ENCODE data around the gene ATOX1. TPM values are rescaled to one million over a fixed set of nuclear protein-coding genes. Genes with fewer than 3 reads are reported as not detected.
"Not testable (repeated sequence)": the region's sequence is repeated elsewhere in the genome, so short reads cannot be mapped to it uniquely, and the experiment has no call there.

The ATOX1 gene
- total RNA-seq, 1 donor from 2014 or later: 47.3 TPM

GRCh38 chr5:151707567-151707966, 50.9 kb downstream of the ATOX1 start:
- DNase-seq (ENCODE audit: low spot score): no peak
- peak; percentile 57 for ATAC-seq
- intact Hi-C loops (cut with DNase I): no loop called here

GRCh38 chr5:151706906-151707305, 51.5 kb downstream of the ATOX1 start:
- intact Hi-C loops (cut with DNase I): no loop called here
- DNase-seq (ENCODE audit: low spot score) (no peak), ATAC-seq (no peak)

DNA sequence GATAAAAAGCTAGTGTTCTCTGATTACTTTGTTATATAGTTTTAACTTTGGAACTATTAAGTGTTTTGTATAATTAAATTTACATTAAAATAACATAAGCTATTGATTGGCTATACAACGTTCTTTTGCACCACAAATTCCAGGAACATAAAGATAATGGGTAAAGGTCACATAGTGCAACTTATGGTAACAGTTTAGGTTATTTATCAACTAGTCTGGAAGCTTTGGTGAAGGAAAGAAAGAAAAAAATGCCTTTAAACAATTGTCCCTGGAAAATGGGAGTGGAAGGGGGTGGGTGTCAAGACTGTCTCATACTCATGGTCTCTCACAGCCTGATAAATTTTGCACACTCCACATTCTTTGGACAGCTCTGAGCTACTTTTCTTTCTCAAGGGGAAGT, 54.7 kb downstream of the ATOX1 start:
- ATAC-seq: no peak
- DNase-seq (ENCODE audit: low spot score): no peak
- intact Hi-C loops (cut with DNase I): no loop called here

- intact Hi-C loops (cut with DNase I): no loop called here
- ATAC-seq: no peak
- no peak for DNase-seq (ENCODE audit: low spot score)
Observed at GRCh38 chr5:151703227-151703626, 55.2 kb downstream of the ATOX1 start.

- no peak for ATAC-seq
- no peak for DNase-seq (ENCODE audit: low spot score)
- intact Hi-C loops (cut with DNase I): no loop called here
Observed at GRCh38 chr5:151700820-151701219, 57.6 kb downstream of the ATOX1 start.

DNA sequence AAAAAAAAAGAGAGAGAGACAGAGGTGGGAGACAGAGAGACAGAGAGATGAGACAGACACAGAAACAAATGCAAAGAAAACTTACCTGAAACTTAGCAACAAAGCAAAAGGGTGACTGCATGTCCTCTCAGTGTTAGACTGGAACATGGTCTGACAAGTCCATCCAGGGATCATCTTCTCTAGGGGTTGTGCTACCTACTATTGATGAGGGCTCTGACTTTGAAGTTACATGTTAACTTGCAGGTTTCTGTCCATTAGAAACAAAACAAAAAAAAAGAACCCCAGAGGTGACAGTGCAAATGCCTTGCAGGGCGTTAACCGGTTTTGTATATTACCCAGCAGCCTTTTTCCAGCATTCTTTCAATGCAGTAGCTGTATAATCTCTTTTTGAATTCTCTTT, 58.1 kb downstream of the ATOX1 start:
- intact Hi-C loops (cut with DNase I): no loop called here
- DNase-seq (ENCODE audit: low spot score) (no peak), ATAC-seq (no peak)

GRCh38 chr5:151699071-151699901, 59.1 kb downstream of the ATOX1 start:
- ATAC-seq: peak; percentile 91
- intact Hi-C loops (cut with DNase I): no loop called here
- peak; percentile 90 for DNase-seq (ENCODE audit: low spot score)

- intact Hi-C loops (cut with DNase I); ATAC-seq; DNase-seq (ENCODE audit: low spot score): not testable (repeated sequence)
Observed at GRCh38 chr5:151698081-151698480, 60.4 kb downstream of the ATOX1 start.

DNA sequence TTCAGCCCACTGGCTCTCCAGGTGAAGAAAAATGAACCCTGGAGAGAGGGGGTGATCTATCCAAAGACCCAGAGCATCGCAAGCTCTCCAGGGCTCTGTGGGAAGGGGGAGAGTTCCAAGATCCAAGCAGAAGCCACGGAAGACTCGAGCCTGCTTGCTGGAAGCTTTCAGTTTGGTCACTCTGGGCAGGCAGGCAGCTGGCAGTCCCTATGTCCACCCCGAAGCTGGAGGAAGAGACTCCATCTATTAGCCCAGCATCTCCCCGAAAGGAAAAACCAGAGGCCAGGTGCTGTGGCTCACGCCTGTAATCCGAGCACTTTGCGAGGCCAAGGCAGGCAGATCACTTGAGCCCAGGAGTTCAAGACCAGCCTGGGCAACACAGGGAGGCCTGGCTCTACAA, 61.0 kb downstream of the ATOX1 start:
- intact Hi-C loops (cut with DNase I): no loop called here
- ATAC-seq (peak; percentile 16), DNase-seq (ENCODE audit: low spot score) (peak; percentile 49)

DNA sequence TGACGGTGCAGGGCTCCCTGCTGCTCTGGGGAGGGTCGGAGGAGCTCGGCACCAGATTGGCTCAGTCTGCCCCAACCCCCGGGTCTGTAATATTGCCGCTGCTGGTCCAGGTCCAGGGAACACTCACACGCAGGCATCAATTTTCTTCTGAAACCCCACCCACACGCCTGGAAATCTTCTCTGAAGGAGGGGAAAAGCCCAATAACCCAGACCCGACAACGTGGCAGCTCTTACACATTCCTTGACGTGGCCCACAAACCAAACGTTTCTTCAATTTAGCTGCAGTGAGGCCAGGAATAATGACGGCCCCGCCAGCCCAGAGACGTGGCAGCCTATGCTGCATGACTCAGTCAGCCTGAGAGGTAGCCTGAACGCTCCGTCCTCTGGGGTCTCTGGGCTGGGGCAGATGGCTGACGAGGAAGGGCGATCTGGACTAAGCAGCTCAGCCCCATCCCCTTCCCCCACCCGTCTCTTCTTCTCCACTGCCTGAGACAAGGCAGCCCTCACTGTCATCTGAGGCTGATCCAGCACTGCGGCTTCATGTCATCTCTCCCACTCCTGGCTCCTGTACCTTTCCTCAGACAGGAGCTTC, 61.9 kb downstream of the ATOX1 start:
- intact Hi-C loops (cut with DNase I): no loop called here
- peak; percentile 77 for DNase-seq (ENCODE audit: low spot score)
- ATAC-seq: peak; percentile 75

- no peak for ATAC-seq
- intact Hi-C loops (cut with DNase I): no loop called here
- DNase-seq (ENCODE audit: low spot score): peak; percentile 9
Observed at GRCh38 chr5:151695464-151695863, 63.0 kb downstream of the ATOX1 start.

- DNase-seq (ENCODE audit: low spot score) (peak; percentile 70), ATAC-seq (peak; percentile 20)
- intact Hi-C loops (cut with DNase I): no loop called here
Observed at GRCh38 chr5:151694035-151694485, 64.4 kb downstream of the ATOX1 start.

Other genes starting within 250 kb of the ATOX1 start
- 0.40 TPM for gene FAT2, start 167.3 kb downstream of the ATOX1 start, total RNA-seq
- gene SPARC, start 71.7 kb downstream of the ATOX1 start, total RNA-seq: 3,484 TPM
- gene G3BP1, start 13.3 kb upstream of the ATOX1 start, total RNA-seq: 151 TPM
- gene GLRA1, start 166.2 kb upstream of the ATOX1 start, total RNA-seq: not detected